ENCODE results near the gene STARD8.

The STARD8 gene

GRCh38 chrX:68665502-68665901 lies 18.0 kb downstream of the STARD8 start:
- Histone ChIP-seq H4K20me1 (ENCODE audit: insufficient read depth, low read length) (no peaks in the 10 kb centered on the region), H3F3A (ENCODE audit: insufficient read depth, low read length) (no peaks in the 10 kb centered on the region), H3K9me2 (ENCODE audit: low read depth, low read length) (no peaks in the 10 kb centered on the region), H3K4me3 (ENCODE audit: low read depth, low read length, poor library complexity, severe bottlenecking) (no peak overlapping the region), H3K4me2 (ENCODE audit: low read length) (no peak overlapping the region), H3K79me2 (ENCODE audit: insufficient read depth, low read length) (no peaks in the 10 kb centered on the region), H3K9ac (ENCODE audit: low read length) (no peak overlapping the region), H3K9me3 (ENCODE audit: low read length) (no peaks in the 10 kb centered on the region), H3K36me3 (ENCODE audit: insufficient read depth, low read length) (no peaks in the 10 kb centered on the region), H3K4me1 (ENCODE audit: insufficient read depth, low read length, severe bottlenecking) (no peaks in the 10 kb centered on the region), H3K27ac (ENCODE audit: low read depth, low read length, poor library complexity, severe bottlenecking) (no peak overlapping the region), H2AFZ (ENCODE audit: low read length) (no peak overlapping the region), H3K27me3 (ENCODE audit: insufficient read depth, low read length) (no peaks in the 10 kb centered on the region)
- TF ChIP-seq CTCF (IDR thresholded peaks at IDR 0.05; ENCODE audit: low read length), result no peak
- TF ChIP-seq EZH2 (IDR thresholded peaks at IDR 0.05; ENCODE audit: borderline replicate concordance, low read length), result no peak

GRCh38 chrX:68666580-68666979 lies 19.1 kb downstream of the STARD8 start:
- no peak overlapping the region for H3K9ac ChIP-seq (ENCODE audit: low read length)
- H3K27ac ChIP-seq (ENCODE audit: low read depth, low read length, poor library complexity, severe bottlenecking), result no peak overlapping the region
- H3K4me1 ChIP-seq (ENCODE audit: insufficient read depth, low read length, severe bottlenecking), result no peaks in the 10 kb centered on the region
- H3K79me2 ChIP-seq (ENCODE audit: insufficient read depth, low read length), result no peaks in the 10 kb centered on the region
- H3K9me2 ChIP-seq (ENCODE audit: low read depth, low read length), result no peaks in the 10 kb centered on the region
- TF ChIP-seq CTCF (IDR thresholded peaks at IDR 0.05; ENCODE audit: low read length) (no peak), EZH2 (IDR thresholded peaks at IDR 0.05; ENCODE audit: borderline replicate concordance, low read length) (no peak)
- H3K36me3 ChIP-seq (ENCODE audit: insufficient read depth, low read length), result no peaks in the 10 kb centered on the region
- no peaks in the 10 kb centered on the region for H3K27me3 ChIP-seq (ENCODE audit: insufficient read depth, low read length)
- H3K4me2 ChIP-seq (ENCODE audit: low read length), result no peak overlapping the region
- no peak overlapping the region for H2AFZ ChIP-seq (ENCODE audit: low read length)
- no peaks in the 10 kb centered on the region for H3F3A ChIP-seq (ENCODE audit: insufficient read depth, low read length)
- H3K9me3 ChIP-seq (ENCODE audit: low read length), result no peaks in the 10 kb centered on the region
- no peak overlapping the region for H3K4me3 ChIP-seq (ENCODE audit: low read depth, low read length, poor library complexity, severe bottlenecking)
- H4K20me1 ChIP-seq (ENCODE audit: insufficient read depth, low read length), result no peaks in the 10 kb centered on the region

- Histone ChIP-seq H3F3A (ENCODE audit: insufficient read depth, low read length) (no peaks in the 10 kb centered on the region), H3K4me2 (ENCODE audit: low read length) (no peak overlapping the region), H4K20me1 (ENCODE audit: insufficient read depth, low read length) (no peaks in the 10 kb centered on the region), H3K79me2 (ENCODE audit: insufficient read depth, low read length) (no peaks in the 10 kb centered on the region), H3K4me3 (ENCODE audit: low read depth, low read length, poor library complexity, severe bottlenecking) (no peak overlapping the region), H3K9ac (ENCODE audit: low read length) (no peak overlapping the region), H3K9me2 (ENCODE audit: low read depth, low read length) (no peaks in the 10 kb centered on the region), H2AFZ (ENCODE audit: low read length) (no peak overlapping the region), H3K36me3 (ENCODE audit: insufficient read depth, low read length) (no peaks in the 10 kb centered on the region), H3K9me3 (ENCODE audit: low read length) (no peaks in the 10 kb centered on the region), H3K27me3 (ENCODE audit: insufficient read depth, low read length) (no peaks in the 10 kb centered on the region), H3K27ac (ENCODE audit: low read depth, low read length, poor library complexity, severe bottlenecking) (no peak overlapping the region), H3K4me1 (ENCODE audit: insufficient read depth, low read length, severe bottlenecking) (no peaks in the 10 kb centered on the region)
- TF ChIP-seq CTCF (IDR thresholded peaks at IDR 0.05; ENCODE audit: low read length) (no peak), EZH2 (IDR thresholded peaks at IDR 0.05; ENCODE audit: borderline replicate concordance, low read length) (no peak)
Observed at GRCh38 chrX:68669094-68669860, 21.8 kb downstream of the STARD8 start.
